Stimulated activated CD8-positive, alpha-beta memory T cell treated with anti-CD3 and anti-CD28 coated beads, Interleukin-7, amount 100 ng/mL, for 4 hours (primary cell): ENCODE measurements around the gene NOL4L.

Experiments
- DNase-seq, 2 donors: peaks; one replicate each; pipeline ENCODE4 v3.0.0-alpha.2; 2020; ENCODE audit warnings: low read depth in 2 of 2

NOL4L gene

GRCh38 chr20:32523613-32524213 lies 61.4 kb downstream of the NOL4L start:
- no peak for DNase-seq

- DNase-seq = no peak
Measured at GRCh38 chr20:32522776-32523612, 62.1 kb downstream of the NOL4L start.

- no peak for DNase-seq
Measured at GRCh38 chr20:32522526-32522775, 62.7 kb downstream of the NOL4L start.

GRCh38 chr20:32521780-32522525 lies 63.2 kb downstream of the NOL4L start:
- peak; percentile 33 to 48 for DNase-seq

- no peak for DNase-seq
Measured at GRCh38 chr20:32520927-32521203, 64.3 kb downstream of the NOL4L start.

- DNase-seq = no peak
Measured at GRCh38 chr20:32519381-32519730, 65.8 kb downstream of the NOL4L start.

- no peak for DNase-seq
Measured at GRCh38 chr20:32518593-32519380, 66.3 kb downstream of the NOL4L start.

- DNase-seq = no peak
Measured at GRCh38 chr20:32517914-32518592, 67.1 kb downstream of the NOL4L start.

- no peak for DNase-seq
Measured at GRCh38 chr20:32517518-32517873, 67.6 kb downstream of the NOL4L start.

GRCh38 chr20:32516583-32517517 lies 68.3 kb downstream of the NOL4L start:
- no peak for DNase-seq

- no peak for DNase-seq
Measured at GRCh38 chr20:32515631-32516101, 69.5 kb downstream of the NOL4L start.

GRCh38 chr20:32514760-32515159 lies 70.4 kb downstream of the NOL4L start:
- DNase-seq = no peak

GRCh38 chr20:32513031-32513866 lies 71.9 kb downstream of the NOL4L start:
- no peak for DNase-seq

- DNase-seq = no peak
Measured at GRCh38 chr20:32512047-32512385, 73.1 kb downstream of the NOL4L start.

GRCh38 chr20:32511358-32512046 lies 73.6 kb downstream of the NOL4L start:
- DNase-seq = no peak

GRCh38 chr20:32510601-32511357 lies 74.4 kb downstream of the NOL4L start:
- no peak for DNase-seq

GRCh38 chr20:32510120-32510600 lies 75.0 kb downstream of the NOL4L start:
- DNase-seq = no peak

- DNase-seq = peak; percentile 27 to 35
Measured at GRCh38 chr20:32509639-32510066, 75.5 kb downstream of the NOL4L start.

- no peak for DNase-seq
Measured at GRCh38 chr20:32508775-32509119, 76.4 kb downstream of the NOL4L start.
